ES-I3 (cell line): Measurements from ENCODE around the gene HIPK2.

ENCODE experiments used
- H3K36me3 ChIP-seq: 2 replicates; pipeline ENCODE4 v1.6.1; 2013; ENCODE audit warnings: mild to moderate bottlenecking, low read length, control low read depth, moderate library complexity; ENCODE audit not compliant: insufficient read depth
- H3K4me1 ChIP-seq: 2 replicates; pipeline ENCODE4 v1.6.1; 2013; ENCODE audit warnings: mild to moderate bottlenecking, control low read depth, low read length; ENCODE audit not compliant: insufficient read depth
- H3K9ac ChIP-seq: 2 replicates; pipeline ENCODE4 v1.6.1; 2013; ENCODE audit warnings: low read depth, mild to moderate bottlenecking, low read length, moderate library complexity
- H3K9me3 ChIP-seq: 2 replicates; pipeline ENCODE4 v1.6.1; 2013; ENCODE audit warnings: mild to moderate bottlenecking, low read length, moderate library complexity; ENCODE audit not compliant: control insufficient read depth, insufficient read depth

Gene HIPK2

DNA sequence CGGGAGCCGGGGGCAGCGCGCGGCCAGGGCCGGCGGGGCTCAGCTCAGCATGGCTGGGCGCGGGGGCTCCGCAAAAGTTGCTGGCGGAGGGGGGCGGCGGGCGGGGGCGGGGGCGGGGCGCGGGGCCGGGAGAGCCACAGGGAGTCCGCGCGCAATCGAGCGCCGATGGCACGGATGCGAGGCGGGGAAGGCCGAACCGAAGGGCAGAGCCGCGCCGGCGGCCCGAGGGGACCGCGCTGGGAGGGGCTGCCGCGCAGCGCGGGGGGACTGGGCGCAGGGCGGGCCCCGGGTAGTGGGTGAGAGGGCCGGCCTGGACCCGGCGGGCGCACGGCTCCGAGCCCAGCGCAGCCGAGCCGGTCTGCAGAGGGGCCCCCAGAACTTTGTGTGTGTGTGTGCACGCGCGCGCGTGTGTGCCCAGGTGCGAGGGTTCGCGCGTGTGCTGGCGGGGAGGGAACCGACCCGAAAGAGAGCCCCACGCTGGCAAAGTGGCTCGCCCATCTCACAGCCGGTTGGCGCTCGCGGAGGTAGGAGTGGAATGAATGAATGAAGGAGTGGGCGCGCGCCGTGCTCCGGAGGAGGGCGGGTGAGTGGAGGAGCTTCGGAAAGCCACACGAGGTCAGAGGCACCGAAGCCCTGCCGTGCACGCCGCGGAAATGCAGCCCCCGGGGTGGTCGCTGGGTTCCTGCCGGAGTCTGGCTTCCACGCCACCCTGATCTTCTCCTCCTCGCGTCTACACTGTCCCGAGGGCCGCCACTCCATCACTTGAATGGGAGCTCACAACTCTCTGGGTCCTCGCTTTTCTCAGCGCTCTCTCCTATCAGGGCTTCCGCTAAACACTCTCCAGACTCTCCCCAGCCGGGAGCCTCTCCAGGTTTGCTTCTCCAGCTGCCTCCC lies at the start of gene HIPK2:
TSS of gene HIPK2 (minus strand) at position 51 of the 894 bp plus-strand sequence. CDS start 375 bp downstream, outside the sequence.
- peaks cover 3% of the 10 kb centered on the region; the same call in 1 of the 2 replicates for H3K4me1 ChIP-seq
- H3K9ac ChIP-seq, result peak within 1 kb of the TSS; percentile 86
- H3K36me3 ChIP-seq, result no peaks in the 10 kb centered on the region
- H3K9me3 ChIP-seq, result no peaks in the 10 kb centered on the region

GRCh38 chr7:139827042-139827441 lies 49.2 kb upstream of the HIPK2 start:
- no peaks in the 10 kb centered on the region for H3K36me3 ChIP-seq
- H3K9ac ChIP-seq, result no peak overlapping the region
- H3K9me3 ChIP-seq, result no peaks in the 10 kb centered on the region
- H3K4me1 ChIP-seq, result no peaks in the 10 kb centered on the region

DNA sequence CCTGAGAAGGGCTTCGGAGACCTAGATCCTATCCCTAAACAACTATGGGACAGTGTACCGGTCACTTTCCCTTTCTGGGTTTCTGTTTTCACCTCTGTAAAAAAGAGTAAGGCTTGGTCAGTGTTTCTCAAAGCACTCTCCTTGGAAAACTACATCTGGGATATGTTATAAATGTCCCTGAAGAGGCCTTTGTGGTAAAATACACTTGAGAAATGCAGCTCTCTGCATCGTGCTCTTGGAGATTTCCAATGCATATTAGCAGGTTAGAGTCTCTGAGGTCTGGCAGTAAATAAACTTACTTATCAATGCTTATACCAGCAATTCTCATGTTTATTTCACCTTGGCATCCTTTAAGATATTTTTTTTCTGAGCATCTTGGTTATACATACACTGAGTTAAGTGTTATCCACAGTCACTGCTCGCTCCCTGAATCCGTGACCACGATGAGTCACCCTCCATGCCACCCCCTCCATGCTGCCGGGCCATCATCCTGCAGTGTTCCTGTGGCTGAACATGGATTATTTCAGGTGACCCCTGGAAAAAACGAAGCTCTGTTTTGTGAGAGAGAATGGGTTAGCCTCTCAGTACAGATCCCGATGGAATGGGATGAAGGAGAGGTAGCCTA lies 48.0 kb upstream of the HIPK2 start:
- Histone ChIP-seq H3K4me1 (no peaks in the 10 kb centered on the region), H3K36me3 (no peaks in the 10 kb centered on the region), H3K9ac (no peak overlapping the region), H3K9me3 (no peaks in the 10 kb centered on the region)

GRCh38 chr7:139823959-139824521 lies 46.2 kb upstream of the HIPK2 start:
- no peaks in the 10 kb centered on the region for H3K4me1 ChIP-seq
- H3K9ac ChIP-seq, result no peak overlapping the region
- H3K9me3 ChIP-seq, result no peaks in the 10 kb centered on the region
- no peaks in the 10 kb centered on the region for H3K36me3 ChIP-seq

- H3K4me1 ChIP-seq, result no peaks in the 10 kb centered on the region
- H3K36me3 ChIP-seq, result no peaks in the 10 kb centered on the region
- H3K9me3 ChIP-seq, result no peaks in the 10 kb centered on the region
- H3K9ac ChIP-seq, result no peak overlapping the region
These were observed 45.1 kb upstream of the HIPK2 start for GRCh38 chr7:139822855-139823254.

- Histone ChIP-seq H3K9me3 (no peaks in the 10 kb centered on the region), H3K9ac (no peak overlapping the region)
These were observed 43.7 kb upstream of the HIPK2 start for GRCh38 chr7:139821349-139822105.

DNA sequence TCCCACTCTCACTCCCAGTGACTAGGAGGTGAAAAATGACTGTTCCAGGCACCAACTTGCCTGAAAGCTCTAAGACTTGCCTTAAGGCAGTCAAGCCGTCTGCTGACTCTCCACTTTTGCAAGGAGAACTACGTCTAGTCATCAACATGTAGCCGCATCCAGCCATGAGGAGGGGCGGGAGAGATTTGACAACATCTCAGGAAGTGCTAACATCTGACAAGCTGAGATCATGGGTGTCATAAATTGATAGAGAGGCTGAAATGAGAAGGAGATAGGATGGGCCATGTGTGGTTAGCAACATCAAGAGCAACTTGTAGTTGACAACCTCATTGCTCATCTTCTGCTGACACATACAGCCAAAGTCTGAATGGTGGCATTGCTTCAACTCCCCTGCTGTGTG lies 42.3 kb upstream of the HIPK2 start:
- Histone ChIP-seq H3K4me1 (no peaks in the 10 kb centered on the region), H3K9me3 (no peaks in the 10 kb centered on the region), H3K9ac (no peak overlapping the region), H3K36me3 (no peaks in the 10 kb centered on the region)

More at GRCh38 chr7:139821349-139822105, 43.7 kb upstream of the HIPK2 start:
- Histone ChIP-seq H3K4me1 (no peaks in the 10 kb centered on the region), H3K36me3 (no peaks in the 10 kb centered on the region)

DNA sequence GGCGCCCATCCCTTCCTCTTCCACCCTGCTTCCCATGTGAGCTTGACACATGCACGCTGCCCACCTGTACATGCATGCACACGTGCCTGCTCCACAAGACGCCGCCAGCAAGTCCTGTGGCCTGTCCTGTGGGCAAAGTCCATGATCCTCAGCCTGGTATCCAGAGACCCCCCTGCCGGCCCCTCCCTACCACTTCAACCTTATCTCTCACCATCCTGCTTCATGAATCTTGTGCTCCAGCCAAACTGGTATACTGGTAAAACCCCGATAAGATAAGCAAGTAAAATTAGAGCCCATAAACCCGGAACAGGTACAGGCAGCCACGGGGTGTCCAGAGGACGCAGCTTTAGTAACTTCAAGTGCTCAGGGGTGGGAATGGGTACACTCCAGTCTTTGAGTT lies 39.5 kb upstream of the HIPK2 start:
- H3K9me3 ChIP-seq, result no peaks in the 10 kb centered on the region
- H3K9ac ChIP-seq, result no peak overlapping the region
- H3K4me1 ChIP-seq, result no peaks in the 10 kb centered on the region

DNA sequence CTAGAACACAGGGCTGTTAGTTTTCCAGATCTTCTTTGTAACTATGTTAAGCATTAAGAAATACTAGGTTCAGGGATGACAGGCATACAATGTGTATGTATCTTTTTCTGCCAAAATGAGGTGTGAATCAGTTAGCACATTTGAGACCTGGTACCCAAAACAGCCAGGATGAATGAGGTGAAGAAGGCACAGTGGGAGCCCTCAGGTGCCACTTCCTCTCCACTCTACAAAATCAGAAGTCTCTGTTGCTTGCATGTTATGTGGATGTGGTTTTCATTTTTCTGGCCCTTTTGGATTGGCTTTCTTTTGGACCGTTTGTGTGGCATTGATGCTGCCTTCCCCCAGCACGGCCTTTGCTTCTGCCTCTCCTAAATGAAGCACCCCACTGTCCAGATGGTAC lies 35.9 kb upstream of the HIPK2 start:
- H3K9ac ChIP-seq, result no peak overlapping the region
- no peaks in the 10 kb centered on the region for H3K9me3 ChIP-seq
- H3K4me1 ChIP-seq, result no peaks in the 10 kb centered on the region
- H3K36me3 ChIP-seq, result no peaks in the 10 kb centered on the region

More for the DNA sequence above, 39.5 kb upstream of the HIPK2 start:
- H3K36me3 ChIP-seq, result no peaks in the 10 kb centered on the region

DNA sequence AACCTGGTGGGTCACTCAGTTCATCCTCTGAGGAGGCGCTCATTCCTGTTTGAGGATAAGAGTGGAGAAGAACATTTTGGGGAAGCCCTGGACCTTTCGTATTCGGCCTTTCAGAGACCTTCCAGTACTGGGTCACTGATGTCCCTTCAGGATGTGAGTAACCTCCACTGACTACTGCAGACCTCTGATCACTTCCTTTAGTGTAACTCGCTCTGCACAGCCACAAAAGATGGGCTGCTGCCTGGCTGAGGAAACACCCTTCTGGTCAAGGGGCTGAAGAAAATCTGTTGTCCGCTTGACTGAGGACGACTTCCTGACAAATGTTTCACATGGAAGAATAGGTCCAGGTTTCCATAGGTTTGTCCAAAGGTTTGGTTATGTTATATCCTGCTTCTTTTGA lies 35.4 kb upstream of the HIPK2 start:
- Histone ChIP-seq H3K4me1 (no peaks in the 10 kb centered on the region), H3K9me3 (no peaks in the 10 kb centered on the region), H3K9ac (no peak overlapping the region)

DNA sequence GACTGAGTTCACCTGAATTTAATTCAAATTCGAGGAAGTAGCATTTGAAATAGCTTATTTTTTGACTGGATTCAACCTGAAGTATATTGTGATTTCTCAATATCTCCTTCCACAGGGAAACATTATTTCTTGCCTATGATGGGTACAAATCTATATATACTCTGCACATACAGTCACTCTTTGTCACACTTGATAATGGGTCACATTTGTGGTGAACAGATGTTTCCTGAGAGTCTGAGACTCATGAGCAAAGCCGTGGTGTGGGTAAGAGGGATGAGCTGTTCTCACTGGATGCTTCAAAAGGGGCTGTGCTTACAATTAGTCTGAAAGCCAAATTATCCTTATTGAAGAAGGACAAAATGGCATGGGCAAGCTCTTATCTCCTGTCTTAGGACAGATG lies 33.3 kb upstream of the HIPK2 start:
- Histone ChIP-seq H3K9me3 (no peaks in the 10 kb centered on the region), H3K36me3 (no peaks in the 10 kb centered on the region), H3K9ac (no peak overlapping the region), H3K4me1 (no peaks in the 10 kb centered on the region)

More for the DNA sequence above, 35.4 kb upstream of the HIPK2 start:
- no peaks in the 10 kb centered on the region for H3K36me3 ChIP-seq

DNA sequence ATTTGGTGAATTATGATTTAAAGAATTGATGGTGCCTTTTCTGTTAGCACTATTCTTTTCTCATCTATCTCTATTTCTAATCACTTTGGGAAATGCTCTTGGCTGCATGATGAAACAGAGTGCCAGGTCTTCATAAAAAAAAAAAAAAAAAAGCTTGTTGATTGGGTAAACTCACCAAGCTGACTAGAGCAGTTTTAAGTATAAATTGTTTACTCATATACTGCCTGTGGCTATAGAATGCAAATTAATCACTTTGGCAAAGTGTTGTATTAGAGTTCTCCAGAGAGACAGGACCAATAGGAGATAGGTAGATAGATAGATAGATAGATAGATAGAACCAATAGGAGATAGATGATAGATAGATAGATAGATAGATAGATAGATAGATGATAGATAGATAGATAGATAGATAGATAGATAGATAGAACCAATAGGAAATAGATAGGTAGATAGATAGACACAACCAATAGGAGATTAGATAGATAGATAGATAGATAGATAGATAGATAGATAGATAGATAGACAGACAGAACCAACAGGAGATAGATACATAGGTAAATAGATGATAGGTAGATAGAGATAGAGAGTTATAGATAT lies 31.1 kb upstream of the HIPK2 start:
- H3K9me3 ChIP-seq, result no peaks in the 10 kb centered on the region; the same call in 1 of the 2 replicates
- H3K9ac ChIP-seq, result no peak overlapping the region
- no peaks in the 10 kb centered on the region for H3K4me1 ChIP-seq
- H3K36me3 ChIP-seq, result no peaks in the 10 kb centered on the region

DNA sequence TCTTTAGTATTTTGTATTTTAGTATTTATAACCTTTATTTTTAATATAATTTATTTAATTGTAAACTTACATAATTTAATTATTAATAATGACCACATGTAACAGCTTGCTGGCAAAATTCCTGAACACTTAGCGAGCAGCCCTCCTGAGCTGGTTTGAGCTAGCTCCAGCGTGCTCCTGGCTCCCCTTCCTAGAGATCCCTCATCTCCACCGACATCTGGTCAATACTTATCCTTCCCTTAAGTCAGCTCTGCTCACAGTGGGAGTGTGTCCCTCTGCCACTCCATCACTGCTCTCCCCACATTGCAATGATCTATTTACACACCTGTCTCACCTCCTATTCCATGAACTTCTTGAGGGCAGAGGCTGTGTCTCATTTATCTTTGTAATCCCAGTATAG lies 30.6 kb upstream of the HIPK2 start:
- H3K9ac ChIP-seq, result no peak overlapping the region

DNA sequence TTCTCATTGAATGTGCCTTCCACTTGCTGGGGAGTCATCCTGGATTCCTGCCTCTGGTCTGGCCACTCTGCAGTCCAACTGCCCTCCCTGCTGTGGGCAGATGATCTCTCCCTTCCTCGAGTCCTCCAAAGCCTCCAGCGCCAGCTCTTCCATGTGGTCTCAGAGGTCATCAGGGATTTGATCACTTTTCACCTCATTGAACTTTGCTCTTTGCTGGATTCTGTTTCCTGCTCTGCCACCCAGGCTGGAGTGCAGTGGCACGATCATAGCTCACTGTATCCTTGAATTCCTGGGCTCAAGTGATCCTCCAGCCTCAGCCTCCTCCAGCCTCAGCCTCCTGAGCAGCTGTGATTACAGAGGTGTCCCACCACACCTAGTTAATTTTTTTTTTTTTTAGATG lies 29.2 kb upstream of the HIPK2 start:
- Histone ChIP-seq H3K9me3 (peaks cover 7% of the 10 kb centered on the region), H3K9ac (no peak overlapping the region), H3K4me1 (no peaks in the 10 kb centered on the region), H3K36me3 (no peaks in the 10 kb centered on the region)

More for the DNA sequence above, 30.6 kb upstream of the HIPK2 start:
- Histone ChIP-seq H3K9me3 (peaks cover 2% of the 10 kb centered on the region; the same call in 1 of the 2 replicates), H3K36me3 (no peaks in the 10 kb centered on the region), H3K4me1 (no peaks in the 10 kb centered on the region)
